Thyroid gland (tissue), 4 donors: Measurements from ENCODE around the gene PLAU. TPM values are rescaled to one million over a fixed set of nuclear protein-coding genes. Genes with fewer than 3 reads are reported as not detected.
A peak's percentile ranks its signal among the peaks of the same experiment; 100 is the strongest.
"Not testable (repeated sequence)": the region's sequence is repeated elsewhere in the genome, so short reads cannot be mapped to it uniquely, and the experiment has no call there.

ENCODE experiments used
- DNase-seq, 2 donors: peaks; one replicate each; pipeline ENCODE4 v3.0.0-alpha.2; 2019
- H3K27ac ChIP-seq, 3 donors: fragments of 200-600 bp; sonication (generic); 1 replicate in 2 of 3; 2 replicates in 1 of 3; pipeline ENCODE4 v1.5.1; 2016 to 2019; ENCODE audit warnings: mild to moderate bottlenecking in 1 of 3, moderate library complexity in 1 of 3
- H3K27me3 ChIP-seq: fragments of 200-600 bp; sonication (generic); one replicate; pipeline ENCODE4 v1.5.1; 2019
- H3K36me3 ChIP-seq, 2 donors: fragments of 200-600 bp; sonication (generic); one replicate each; pipeline ENCODE4 v1.5.1; 2016 to 2019
- H3K4me1 ChIP-seq, 2 donors: fragments of 200-600 bp; sonication (generic); one replicate each; pipeline ENCODE4 v1.5.1; 2017 to 2019
- H3K4me3 ChIP-seq, 3 donors: fragments of 200-600 bp; sonication (generic); replicated peaks in 1 of 3; 1 replicate in 2 of 3; 2 replicates in 1 of 3; pipeline ENCODE4 v1.5.1; 2016; ENCODE audit warnings: mild to moderate bottlenecking in 1 of 3
- H3K9me3 ChIP-seq: fragments of 200-600 bp; sonication (generic); one replicate; pipeline ENCODE4 v1.5.1; 2017
- CTCF ChIP-seq, 6 experiments: fragments of 200-600 bp in 3 of 6; fragments of 450-650 bp in 3 of 6; sonication (generic) in 3 of 6; IDR thresholded peaks; one replicate each; pipeline ENCODE4 v1.5.1; 2016 to 2019; ENCODE audit warnings: antibody characterized with exemption in 6 of 6, mild to moderate bottlenecking in 2 of 6, inconsistent platforms in 1 of 6, moderate library complexity in 1 of 6
- POLR2A ChIP-seq, 2 donors: fragments of 450-650 bp; IDR thresholded peaks; one replicate each; pipeline ENCODE4 v1.6.1; 2017; ENCODE audit warnings: antibody characterized with exemption in 2 of 2, mild to moderate bottlenecking in 2 of 2, moderate library complexity in 1 of 2
- WGBS, 2 donors: methylation state at CpG; one replicate each; pipeline ENCODE4 v1.1.5; 2017; 5-methylcytosine and 5-hydroxymethylcytosine counted together
- intact Hi-C: fragments of 100-400 bp; cut with DNase I; formaldehyde crosslinking; loops from one replicate; pipeline ENCODE4 v1.15.1; 2023
- total RNA-seq, 4 donors: library from RNA; depleted of rRNA; stranded (reverse); fragments of >200 nt; gene quantifications; one replicate each; pipeline ENCODE4 v1.2.3, GENCODE V29; 2016

The PLAU gene
- total RNA-seq, 4 donors from 2014 or later: 3.8 to 13.3 (median 7.3) TPM

DNA sequence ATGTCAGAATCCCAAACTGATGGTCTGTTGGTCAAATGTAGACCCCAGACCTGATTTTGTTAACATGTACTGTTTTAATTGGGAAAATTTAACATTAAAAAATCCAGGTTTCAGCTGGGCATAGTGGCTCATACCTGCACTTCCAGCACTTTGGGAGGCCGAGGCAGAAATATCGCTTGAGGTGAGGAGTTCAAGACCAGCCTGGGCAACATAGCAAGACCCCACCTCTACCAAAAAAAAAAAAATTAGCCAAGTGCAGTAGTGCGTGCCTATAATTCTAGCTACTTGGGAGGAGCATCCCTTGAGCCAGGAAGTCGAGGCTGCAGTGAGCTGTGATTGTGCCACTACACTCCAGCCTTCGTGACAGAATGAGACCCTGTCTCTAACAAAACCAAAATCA lies 20.7 kb upstream of the PLAU start:
- intact Hi-C loops: loop anchor here (5.0 kb wide), 1 partner anchor 37 kb away; no protein-coding TSS in a partner anchor

DNA sequence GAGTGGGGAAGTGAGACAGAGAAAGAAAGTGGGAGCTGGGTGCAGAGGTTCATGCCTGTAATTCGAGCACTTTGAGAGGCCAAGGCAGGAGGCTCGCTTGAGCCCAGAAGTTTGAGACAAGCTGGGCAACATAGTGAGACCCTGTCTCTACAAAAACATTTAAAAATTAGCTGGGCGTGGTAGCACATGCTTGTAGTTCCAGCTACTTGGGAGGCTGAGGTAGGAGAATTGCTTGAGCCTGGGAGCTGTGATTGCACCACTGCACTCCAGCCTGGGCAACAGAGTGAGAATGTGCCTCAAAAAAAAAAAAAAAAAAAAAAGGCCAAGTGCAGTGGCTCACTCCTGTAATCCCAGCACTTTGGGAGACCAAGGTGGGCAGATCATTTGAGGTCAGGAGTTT lies 20.1 kb upstream of the PLAU start:
- H3K27ac ChIP-seq, H3K36me3 ChIP-seq, H3K9me3 ChIP-seq, H3K4me3 ChIP-seq, H3K27me3 ChIP-seq: not testable (repeated sequence)
- peak in 1 of 2 donors; percentile 16 for DNase-seq
- WGBS, 2 donors: 63 to 78% methylated on average over 3 of the region's 3 CpGs
- intact Hi-C loops: loop anchor here (5.0 kb wide), 1 partner anchor 36 kb away; no protein-coding TSS in a partner anchor
- H3K4me1 ChIP-seq: peaks cover 32 to 36% of the 10 kb centered on the region in 2 donors

More for the DNA sequence above, 20.7 kb upstream of the PLAU start:
- Histone ChIP-seq H3K36me3 (no peaks in the 10 kb centered on the region), H3K27me3 (no peaks in the 10 kb centered on the region), H3K9me3 (no peaks in the 10 kb centered on the region), H3K4me3 (no peak overlapping the region), H3K4me1 (peaks cover 32 to 36% of the 10 kb centered on the region in 2 donors), H3K27ac (no peak overlapping the region)
- DNase-seq: no peak
- TF ChIP-seq CTCF (IDR thresholded peaks at IDR 0.05) (no peak), POLR2A (IDR thresholded peaks at IDR 0.05) (no peak)
- 89 to 97% methylated on average over 5 of the region's 5 CpGs for WGBS, 2 donors

DNA sequence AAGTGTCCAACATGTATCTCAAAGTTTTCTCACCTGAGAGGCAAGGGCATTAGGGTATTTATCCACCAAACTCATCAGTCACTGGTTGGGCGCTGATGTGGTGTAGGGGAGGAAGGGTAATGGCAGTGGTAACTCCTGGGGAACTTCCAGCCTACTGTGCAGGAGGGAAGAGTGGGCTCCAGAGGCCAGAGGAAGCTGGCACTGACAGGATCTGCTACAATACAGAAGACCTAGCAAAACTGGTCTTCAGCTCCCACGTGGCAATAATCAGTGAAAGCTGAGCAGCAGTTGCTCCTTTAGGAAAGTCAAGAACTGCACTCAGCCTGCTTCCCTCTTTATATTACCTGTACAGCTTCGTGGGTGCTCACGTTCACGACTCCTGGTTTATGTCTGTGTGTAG lies 19.4 kb upstream of the PLAU start:
- peak in 1 of 2 donors; percentile 24 for DNase-seq
- no peak overlapping the region for H3K27ac ChIP-seq
- H3K9me3 ChIP-seq: no peaks in the 10 kb centered on the region
- no peak overlapping the region for H3K4me3 ChIP-seq
- no peaks in the 10 kb centered on the region for H3K36me3 ChIP-seq
- no peak for TF ChIP-seq CTCF (IDR thresholded peaks at IDR 0.05)
- TF ChIP-seq POLR2A (IDR thresholded peaks at IDR 0.05): no peak
- intact Hi-C loops: loop anchor here (5.0 kb wide), 1 partner anchor 36 kb away; no protein-coding TSS in a partner anchor
- no peaks in the 10 kb centered on the region for H3K27me3 ChIP-seq
- H3K4me1 ChIP-seq: peaks cover 27 to 31% of the 10 kb centered on the region in 2 donors
- 53 to 58% methylated on average over 5 of the region's 5 CpGs for WGBS, 2 donors

DNA sequence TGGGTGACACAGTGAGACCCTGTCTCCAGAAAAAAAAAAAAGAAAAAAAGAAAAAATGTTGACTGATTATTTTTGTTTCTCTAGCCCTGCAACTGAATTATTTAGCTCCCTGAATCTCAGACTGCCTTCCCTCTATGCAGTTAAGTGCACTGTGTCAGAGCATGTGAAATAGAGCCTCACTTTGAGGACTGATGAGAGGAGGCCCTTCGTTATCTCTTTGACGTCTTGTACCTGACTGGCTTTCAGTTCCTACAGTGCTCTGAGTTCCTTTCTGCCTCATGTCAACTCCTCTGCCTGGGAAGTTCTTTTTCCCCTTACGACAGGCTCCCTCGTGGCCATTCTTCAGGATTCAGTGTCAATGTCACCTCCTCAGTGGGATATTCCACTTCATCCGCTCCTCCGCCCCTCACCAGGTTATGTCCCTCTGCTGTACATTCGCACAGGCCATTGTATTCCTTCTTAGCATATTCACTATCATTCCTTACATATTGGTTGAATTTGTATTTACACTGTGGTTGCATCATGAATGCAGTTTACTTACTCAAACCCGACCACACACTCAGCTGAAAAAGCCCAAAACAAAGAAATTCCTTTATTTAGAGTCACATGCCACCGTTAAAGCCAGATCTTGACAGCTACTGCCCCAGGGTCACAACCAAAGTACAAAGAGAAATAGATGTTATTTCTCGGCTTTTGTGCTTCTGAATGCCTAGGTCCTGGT lies 18.5 kb upstream of the PLAU start:
- Histone ChIP-seq H3K4me3 (no peak overlapping the region), H3K36me3 (no peaks in the 10 kb centered on the region), H3K27ac (no peak overlapping the region), H3K27me3 (no peaks in the 10 kb centered on the region), H3K9me3 (no peaks in the 10 kb centered on the region), H3K4me1 (peaks cover 18 to 22% of the 10 kb centered on the region in 2 donors)
- TF ChIP-seq CTCF (IDR thresholded peaks at IDR 0.05): no peak
- TF ChIP-seq POLR2A (IDR thresholded peaks at IDR 0.05): no peak
- 80 to 88% methylated on average over 10 of the region's 10 CpGs for WGBS, 2 donors
- intact Hi-C loops: loop anchor here (5.0 kb wide), 1 partner anchor 35 kb away; no protein-coding TSS in a partner anchor
- DNase-seq: no peak

GRCh38 chr10:73893426-73893825 lies 17.5 kb upstream of the PLAU start:
- Histone ChIP-seq H3K4me3 (no peak overlapping the region), H3K9me3 (no peaks in the 10 kb centered on the region), H3K36me3 (no peaks in the 10 kb centered on the region), H3K4me1 (peaks cover 8 to 12% of the 10 kb centered on the region in 2 donors), H3K27me3 (no peaks in the 10 kb centered on the region), H3K27ac (no peak overlapping the region)
- 78 to 87% methylated on average over 8 of the region's 8 CpGs for whole genome bisulfite sequencing, 2 donors
- intact Hi-C loops: loop anchor here (5.0 kb wide), 1 partner anchor 34 kb away; no protein-coding TSS in a partner anchor
- no peak for DNase-seq
- no peak for TF ChIP-seq CTCF (IDR thresholded peaks at IDR 0.05)
- no peak for TF ChIP-seq POLR2A (IDR thresholded peaks at IDR 0.05)
